Natural killer cell (primary cell): Measurements from ENCODE around the gene PLCG2. TPM values are rescaled to one million over a fixed set of nuclear protein-coding genes. Genes with fewer than 3 reads are reported as not detected.

ENCODE experiments used
- ATAC-seq, 3 donors: fragments of 150-1000 bp in 2 of 3; fragments of 200-7000 bp in 1 of 3; cut with Tn5 transposase; 1 replicate in 1 of 3; 2 replicates in 2 of 3; pipeline ENCODE4 v1.10.0; 2021; ENCODE audit warnings: mild to moderate bottlenecking in 2 of 3, moderate library complexity in 2 of 3
- DNase-seq, 2 donors: peaks; one replicate each; pipeline versions ENCODE4 v3.0.0 to v3.0.0-alpha.2; 2013 to 2021; ENCODE audit warnings: mixed read lengths in 1 of 2
- H3K27ac ChIP-seq: one replicate; pipeline ENCODE4 v1.5.1; 2013; ENCODE audit warnings: mild to moderate bottlenecking, low read length
- H3K27me3 ChIP-seq: one replicate; pipeline ENCODE4 v1.6.1; 2013; ENCODE audit warnings: low read length; ENCODE audit not compliant: control insufficient read depth, insufficient read depth
- H3K36me3 ChIP-seq: one replicate; pipeline ENCODE4 v1.6.1; 2013; ENCODE audit warnings: low read length; ENCODE audit not compliant: control insufficient read depth, insufficient read depth
- H3K4me1 ChIP-seq: one replicate; pipeline ENCODE4 v1.6.1; 2013; ENCODE audit warnings: low read length; ENCODE audit not compliant: control insufficient read depth, insufficient read depth
- H3K4me3 ChIP-seq: one replicate; pipeline ENCODE4 v1.5.1; 2013; ENCODE audit warnings: low read length
- H3K9me3 ChIP-seq: one replicate; pipeline ENCODE4 v1.6.1; 2013; ENCODE audit warnings: low read length; ENCODE audit not compliant: control insufficient read depth, insufficient read depth
- H3K27ac Mint-ChIP-seq, 2 donors: one replicate each; pipeline ENCODE4 v1.8.0; 2022; ENCODE audit warnings: mild to moderate bottlenecking in 2 of 2, mixed read lengths in 2 of 2, moderate library complexity in 1 of 2
- H3K27me3 Mint-ChIP-seq, 2 donors: one replicate each; pipeline ENCODE4 v1.8.0; 2022; ENCODE audit warnings: low read depth in 2 of 2, mixed read lengths in 2 of 2
- H3K36me3 Mint-ChIP-seq: one replicate; pipeline ENCODE4 v1.8.0; 2022; ENCODE audit warnings: mixed read lengths
- H3K4me1 Mint-ChIP-seq, 2 donors: one replicate each; pipeline ENCODE4 v1.8.0; 2022; ENCODE audit warnings: mixed read lengths in 2 of 2
- H3K4me3 Mint-ChIP-seq: one replicate; pipeline ENCODE4 v1.8.0; 2022; ENCODE audit warnings: mild to moderate bottlenecking, moderate library complexity, mixed read lengths
- H3K9me3 Mint-ChIP-seq, 2 donors: one replicate each; pipeline ENCODE4 v1.8.0; 2022; ENCODE audit warnings: mixed read lengths in 2 of 2
- WGBS: methylation state at CpG from one replicate; pipeline ENCODE4 v1.1.7; 2013; ENCODE audit warnings: missing lambda C conversion rate; ENCODE audit not compliant: insufficient coverage; 5-methylcytosine and 5-hydroxymethylcytosine counted together
- intact Hi-C: fragments of 100-400 bp; cut with micrococcal nuclease; formaldehyde crosslinking; loops from one replicate; pipeline ENCODE4 v1.14.2; 2022
- total RNA-seq, 4 donors: library from RNA; stranded (reverse); fragments of 120-200 nt in 1 of 4; gene quantifications; one replicate each; pipeline versions ENCODE4 v1.2.3 to v1.2.4, GENCODE V29; 2013 to 2022
- TF ChIP-seq, protein P1 (sequence below): fragments of 200-600 bp; IDR thresholded peaks from one replicate; pipeline ENCODE4 v1.8.0; 2022; ENCODE audit warnings: antibody characterized with exemption

PLCG2 gene
- total RNA-seq, 3 donors from 2014 or later (not counting 1 experiment from before 2014, with no cell fraction given), result 250 to 298 (median 285) TPM

DNA sequence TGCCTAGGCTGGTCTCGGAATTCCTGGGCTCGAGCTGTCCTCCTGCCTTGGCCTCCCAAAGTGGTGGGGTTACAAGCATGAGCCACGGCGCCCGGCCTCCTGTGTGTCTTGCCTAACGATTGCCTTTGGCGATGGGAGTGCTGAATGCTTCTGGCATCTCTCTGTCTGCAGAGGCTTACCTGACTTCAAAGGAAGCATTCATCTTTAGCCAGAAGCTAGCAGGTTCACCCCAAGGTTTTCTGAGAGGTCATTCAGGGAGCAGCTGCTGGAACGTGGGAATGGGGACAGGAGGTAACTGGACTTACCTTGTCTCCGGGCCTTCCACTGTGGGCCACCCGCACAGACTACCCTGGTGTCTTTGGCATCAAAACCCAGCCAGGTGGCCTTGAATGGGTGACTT lies 54.7 kb downstream of the PLCG2 start:
- 88% methylated on average over 10 of the region's 10 CpGs for WGBS
- Mint-ChIP-seq H3K9me3 (no peaks in the 10 kb centered on the region), H3K27me3 (no peaks in the 10 kb centered on the region), H3K4me3 (peak overlapping the region; percentile 69), H3K36me3 (no peaks in the 10 kb centered on the region), H3K27ac (peak overlapping the region; percentile 96 to 98), H3K4me1 (peaks cover 77 to 85% of the 10 kb centered on the region in 2 donors)
- Histone ChIP-seq H3K27me3 (no peaks in the 10 kb centered on the region), H3K4me1 (peaks cover 93% of the 10 kb centered on the region), H3K27ac (peak overlapping the region; percentile 92), H3K36me3 (no peaks in the 10 kb centered on the region), H3K9me3 (no peaks in the 10 kb centered on the region), H3K4me3 (no peak overlapping the region)
- TF ChIP-seq, protein P1, sequence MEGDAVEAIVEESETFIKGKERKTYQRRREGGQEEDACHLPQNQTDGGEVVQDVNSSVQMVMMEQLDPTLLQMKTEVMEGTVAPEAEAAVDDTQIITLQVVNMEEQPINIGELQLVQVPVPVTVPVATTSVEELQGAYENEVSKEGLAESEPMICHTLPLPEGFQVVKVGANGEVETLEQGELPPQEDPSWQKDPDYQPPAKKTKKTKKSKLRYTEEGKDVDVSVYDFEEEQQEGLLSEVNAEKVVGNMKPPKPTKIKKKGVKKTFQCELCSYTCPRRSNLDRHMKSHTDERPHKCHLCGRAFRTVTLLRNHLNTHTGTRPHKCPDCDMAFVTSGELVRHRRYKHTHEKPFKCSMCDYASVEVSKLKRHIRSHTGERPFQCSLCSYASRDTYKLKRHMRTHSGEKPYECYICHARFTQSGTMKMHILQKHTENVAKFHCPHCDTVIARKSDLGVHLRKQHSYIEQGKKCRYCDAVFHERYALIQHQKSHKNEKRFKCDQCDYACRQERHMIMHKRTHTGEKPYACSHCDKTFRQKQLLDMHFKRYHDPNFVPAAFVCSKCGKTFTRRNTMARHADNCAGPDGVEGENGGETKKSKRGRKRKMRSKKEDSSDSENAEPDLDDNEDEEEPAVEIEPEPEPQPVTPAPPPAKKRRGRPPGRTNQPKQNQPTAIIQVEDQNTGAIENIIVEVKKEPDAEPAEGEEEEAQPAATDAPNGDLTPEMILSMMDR, result no peak
- ATAC-seq (no peak), DNase-seq (no peak)
- intact Hi-C loops, result loop anchor here (5.0 to 10.0 kb wide), 5 partner anchors 36 to 389 kb away; partner anchors contain the start of gene CMIP

DNA sequence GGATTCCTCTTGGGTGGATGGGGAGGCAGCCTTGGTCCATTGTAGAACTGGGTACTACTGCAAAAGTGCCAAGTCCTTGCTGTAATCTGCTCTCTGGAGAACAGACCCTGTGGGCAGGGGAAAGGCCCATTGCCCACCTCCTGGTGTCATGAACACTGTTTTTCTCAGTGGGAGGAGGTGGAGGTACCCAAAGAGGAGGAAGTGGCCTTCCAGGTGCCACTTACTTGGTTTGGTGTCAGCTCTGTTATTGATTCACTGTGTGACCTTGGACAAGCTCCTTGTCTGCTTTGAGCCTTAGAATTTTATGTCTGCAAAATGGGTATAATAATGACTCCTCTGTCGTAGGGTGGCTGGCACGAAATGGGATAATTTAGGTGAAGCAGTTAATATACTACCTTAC lies 55.8 kb downstream of the PLCG2 start:
- Mint-ChIP-seq H3K4me3 (peak overlapping the region; percentile 69), H3K27ac (peak overlapping the region; percentile 96 to 98), H3K36me3 (no peaks in the 10 kb centered on the region), H3K4me1 (peaks cover 69 to 78% of the 10 kb centered on the region in 2 donors), H3K27me3 (no peaks in the 10 kb centered on the region), H3K9me3 (no peaks in the 10 kb centered on the region)
- H3K27ac ChIP-seq, result peak overlapping the region; percentile 92
- no peak overlapping the region for H3K4me3 ChIP-seq
- H3K36me3 ChIP-seq, result no peaks in the 10 kb centered on the region
- no peaks in the 10 kb centered on the region for H3K27me3 ChIP-seq
- ATAC-seq (peak; percentile 26 to 61 (median 31)), DNase-seq (peak; percentile 26 to 36)
- TF ChIP-seq, protein P1, result no peak
- H3K9me3 ChIP-seq, result no peaks in the 10 kb centered on the region
- H3K4me1 ChIP-seq, result peaks cover 88% of the 10 kb centered on the region
- intact Hi-C loops, result loop anchor here (5.0 to 10.0 kb wide), 5 partner anchors 37 to 390 kb away; partner anchors contain the start of gene CMIP
- WGBS, result 100% methylated on average over 1 of the region's 2 CpGs

DNA sequence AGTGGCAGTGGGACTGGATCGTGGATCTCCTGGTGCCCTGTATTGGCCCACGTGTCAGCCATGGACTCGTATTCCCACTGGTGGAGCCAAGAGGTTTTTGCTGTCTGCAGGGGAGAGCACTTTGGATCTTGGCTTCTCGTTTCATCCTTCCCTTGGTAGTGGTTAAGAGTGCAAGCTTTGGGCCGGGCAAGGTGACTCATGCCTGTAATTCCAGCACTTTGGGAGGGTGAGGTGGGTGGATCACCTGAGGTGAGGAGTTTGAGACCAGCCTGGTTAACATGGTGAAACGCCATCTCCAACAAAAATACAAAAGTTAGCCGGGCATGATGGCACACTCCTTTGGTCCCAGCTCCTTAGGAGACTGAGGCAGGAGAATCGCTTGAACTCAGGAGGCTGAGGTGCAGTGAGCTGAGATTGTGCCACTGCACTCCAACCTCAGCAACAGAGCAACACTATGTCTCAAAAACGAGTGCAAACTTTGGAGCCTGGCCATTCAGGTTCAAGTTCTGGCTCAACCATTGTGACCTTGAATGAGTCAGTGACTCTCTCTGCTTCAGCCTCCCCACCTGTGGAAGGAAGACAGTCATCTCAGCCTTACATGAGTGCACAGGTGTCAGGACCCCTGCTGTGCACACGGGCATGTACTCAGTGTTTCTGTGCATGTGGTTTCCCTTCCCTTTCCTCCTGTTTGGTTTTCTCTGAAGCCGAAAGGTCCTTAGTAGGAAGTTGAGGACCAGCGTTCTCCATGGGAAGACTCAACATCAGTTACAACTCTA lies 57.4 kb downstream of the PLCG2 start:
- Mint-ChIP-seq H3K9me3 (no peaks in the 10 kb centered on the region), H3K27me3 (no peaks in the 10 kb centered on the region), H3K36me3 (no peaks in the 10 kb centered on the region), H3K4me1 (peaks cover 63 to 64% of the 10 kb centered on the region in 2 donors), H3K4me3 (peak overlapping the region; percentile 60), H3K27ac (peak overlapping the region; percentile 96 to 98)
- ATAC-seq (no peak), DNase-seq (no peak)
- H3K9me3 ChIP-seq, result no peaks in the 10 kb centered on the region
- H3K4me1 ChIP-seq, result peaks cover 87% of the 10 kb centered on the region
- 73% methylated on average over 10 of the region's 12 CpGs for WGBS
- H3K27me3 ChIP-seq, result no peaks in the 10 kb centered on the region
- H3K27ac ChIP-seq, result peak overlapping the region; percentile 92
- intact Hi-C loops, result loop anchor here (10.0 kb wide), 1 partner anchor 392 kb away; the partner anchor contains the start of gene CMIP
- H3K4me3 ChIP-seq, result no peak overlapping the region
- H3K36me3 ChIP-seq, result no peaks in the 10 kb centered on the region
- TF ChIP-seq, protein P1, result no peak
